ENCODE results near the gene PPA2.

PPA2 gene

GRCh38 chr4:105451346-105451745 is 22.5 kb downstream of the PPA2 start:
- DNase-seq (ENCODE audit: low read depth) = no peak
- TF ChIP-seq CTCF (conservative IDR thresholded peaks at IDR 0.05; ENCODE audit: low read depth, low read length) = no peak
- H3K4me3 ChIP-seq (ENCODE audit: low read length) = no peak overlapping the region

- H3K4me3 ChIP-seq (ENCODE audit: low read length) = no peak overlapping the region
- TF ChIP-seq CTCF (conservative IDR thresholded peaks at IDR 0.05; ENCODE audit: low read depth, low read length) = no peak
- no peak for DNase-seq (ENCODE audit: low read depth)
Observed at GRCh38 chr4:105440890-105441289, 33.0 kb downstream of the PPA2 start.

GRCh38 chr4:105437637-105438036 is 36.2 kb downstream of the PPA2 start:
- H3K4me3 ChIP-seq (ENCODE audit: low read length) = no peak overlapping the region
- no peak for TF ChIP-seq CTCF (conservative IDR thresholded peaks at IDR 0.05; ENCODE audit: low read depth, low read length)
- no peak for DNase-seq (ENCODE audit: low read depth)

GRCh38 chr4:105436414-105436813 is 37.4 kb downstream of the PPA2 start:
- TF ChIP-seq CTCF (conservative IDR thresholded peaks at IDR 0.05; ENCODE audit: low read depth, low read length) = no peak
- DNase-seq (ENCODE audit: low read depth) = no peak
- no peak overlapping the region for H3K4me3 ChIP-seq (ENCODE audit: low read length)

GRCh38 chr4:105434940-105435339 is 38.9 kb downstream of the PPA2 start:
- DNase-seq (ENCODE audit: low read depth) = no peak
- no peak overlapping the region for H3K4me3 ChIP-seq (ENCODE audit: low read length)
- TF ChIP-seq CTCF (conservative IDR thresholded peaks at IDR 0.05; ENCODE audit: low read depth, low read length) = no peak

GRCh38 chr4:105433421-105433820 is 40.4 kb downstream of the PPA2 start:
- no peak for DNase-seq (ENCODE audit: low read depth)

GRCh38 chr4:105432438-105432837 is 41.4 kb downstream of the PPA2 start:
- H3K4me3 ChIP-seq (ENCODE audit: low read length) = no peak overlapping the region
- DNase-seq (ENCODE audit: low read depth) = no peak
- TF ChIP-seq CTCF (conservative IDR thresholded peaks at IDR 0.05; ENCODE audit: low read depth, low read length) = no peak

More at GRCh38 chr4:105433421-105433820, 40.4 kb downstream of the PPA2 start:
- H3K4me3 ChIP-seq (ENCODE audit: low read length) = no peak overlapping the region
- no peak for TF ChIP-seq CTCF (conservative IDR thresholded peaks at IDR 0.05; ENCODE audit: low read depth, low read length)

All from retinal pigment epithelial cell (primary cell).